GM19324 (cell line): Measurements from ENCODE around the gene PMP22.
"Not testable (repeated sequence)": the region's sequence is repeated elsewhere in the genome, so short reads cannot be mapped to it uniquely, and the experiment has no call there.

Experiments
- ATAC-seq: cut with Tn5 transposase; IDR thresholded peaks from one replicate; pipeline ENCODE4 v1.9.1; 2021; ENCODE audit warnings: mild to moderate bottlenecking, moderate library complexity; ENCODE audit not compliant: unreplicated experiment, low FRiP score

Gene PMP22

GRCh38 chr17:15220785-15221184 lies 44.3 kb downstream of the PMP22 start:
- no peak for ATAC-seq

- no peak for ATAC-seq
Observed at GRCh38 chr17:15216481-15216880, 48.6 kb downstream of the PMP22 start.

GRCh38 chr17:15213381-15214087 lies 51.6 kb downstream of the PMP22 start:
- ATAC-seq, result no peak

- ATAC-seq, result no peak
Observed at GRCh38 chr17:15210247-15210646, 54.9 kb downstream of the PMP22 start.

GRCh38 chr17:15203062-15203461 lies 62.1 kb downstream of the PMP22 start:
- ATAC-seq, result not testable (repeated sequence)

- ATAC-seq, result not testable (repeated sequence)
Observed at GRCh38 chr17:15200574-15200973, 64.6 kb downstream of the PMP22 start.

- ATAC-seq, result no peak
Observed at GRCh38 chr17:15197229-15197628, 67.9 kb downstream of the PMP22 start.

- ATAC-seq, result no peak
Observed at GRCh38 chr17:15194859-15195277, 70.3 kb downstream of the PMP22 start.

GRCh38 chr17:15185625-15185991 lies 79.5 kb downstream of the PMP22 start:
- no peak for ATAC-seq

- no peak for ATAC-seq
Observed at GRCh38 chr17:15184872-15185624, 80.1 kb downstream of the PMP22 start.

- no peak for ATAC-seq
Observed at GRCh38 chr17:15181816-15182215, 83.3 kb downstream of the PMP22 start.

GRCh38 chr17:15181333-15181732 lies 83.8 kb downstream of the PMP22 start:
- ATAC-seq, result no peak

GRCh38 chr17:15180121-15180561 lies 85.0 kb downstream of the PMP22 start:
- no peak for ATAC-seq
